NCI-H510A (cell line): Measurements from ENCODE around the gene OLIG3.

Experiments
- DNase-seq: peaks from one replicate; lab custom pipeline; 2025; lab: John Stamatoyannopoulos, UW

The OLIG3 gene

GRCh38 chr6:137495703-137496336, 1.6 kb upstream of the OLIG3 start:
- no peak for DNase-seq

DNA sequence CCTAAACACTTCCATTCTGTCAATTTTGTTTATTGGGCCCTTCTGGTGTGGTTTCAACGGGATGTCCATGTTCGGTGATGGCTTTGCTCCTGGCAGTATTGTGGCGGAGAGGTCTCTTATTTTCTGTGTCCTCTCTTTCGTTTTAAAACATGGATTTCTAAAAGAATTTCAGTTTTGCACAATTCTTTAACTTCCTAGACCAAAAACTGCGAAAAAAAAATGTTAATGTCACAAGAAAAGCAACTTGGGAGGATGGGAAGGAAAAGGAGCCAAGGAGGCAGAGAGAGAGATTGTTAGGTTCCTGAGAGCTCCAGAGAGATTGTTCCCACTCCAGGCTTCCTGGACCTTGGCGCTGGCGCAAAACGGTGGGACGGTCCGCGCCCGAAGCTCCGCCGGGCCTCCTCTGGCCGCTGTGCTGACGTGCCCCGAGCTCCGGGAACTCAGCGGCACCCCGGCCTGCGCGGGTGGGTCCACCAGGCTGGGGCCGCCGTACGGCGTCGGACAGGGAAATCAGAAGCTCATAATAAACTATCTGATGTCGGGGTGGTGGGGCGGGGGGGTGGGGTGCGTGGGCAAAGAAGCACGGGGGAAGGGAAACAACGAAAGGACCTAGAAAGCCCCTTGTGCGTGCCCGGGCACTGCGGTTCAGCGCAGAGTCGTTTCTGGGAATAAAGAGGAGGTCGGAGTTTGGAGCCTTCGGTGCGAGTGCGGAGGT, 951 bp upstream of the OLIG3 start:
- DNase-seq: no peak

DNA sequence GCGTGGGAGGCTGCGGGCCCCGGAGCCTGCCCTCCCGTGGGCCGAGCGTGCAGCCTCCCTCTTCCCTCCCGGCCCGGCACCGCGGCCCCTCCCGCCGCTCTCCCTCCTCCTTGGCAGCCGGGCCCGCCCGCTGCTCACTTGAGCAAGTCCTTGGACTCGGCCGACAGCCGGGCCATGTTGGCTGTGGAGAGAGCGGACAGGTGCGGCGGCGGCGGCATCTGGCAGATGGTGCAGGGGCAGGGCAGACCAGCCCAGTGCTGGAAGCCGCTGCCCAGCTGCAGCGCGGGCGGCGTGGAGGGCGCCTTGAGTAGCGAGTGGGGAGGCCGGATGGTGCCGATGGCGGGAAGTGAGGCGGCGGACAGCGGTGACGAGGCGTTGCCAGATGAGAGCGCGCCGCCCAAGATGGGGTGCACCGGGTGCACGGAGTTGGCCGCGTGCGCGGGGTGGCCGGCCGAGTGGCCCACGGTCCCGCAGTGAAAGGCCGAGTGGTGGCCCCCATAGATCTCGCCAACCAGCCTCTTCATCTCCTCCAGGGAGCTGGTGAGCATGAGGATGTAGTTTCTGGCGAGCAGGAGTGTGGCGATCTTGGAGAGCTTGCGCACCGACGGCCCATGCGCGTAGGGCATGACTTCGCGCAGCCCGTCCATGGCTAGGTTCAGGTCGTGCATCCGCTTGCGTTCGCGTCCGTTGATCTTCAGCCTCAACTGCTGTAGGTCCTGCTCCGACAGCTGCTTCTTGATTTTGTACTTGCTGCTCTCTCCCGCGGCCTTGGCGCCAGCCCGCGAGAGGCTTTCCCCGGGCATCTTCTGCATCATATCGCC, 766 bp downstream of the OLIG3 start:
- peak; percentile 55 for DNase-seq

DNA sequence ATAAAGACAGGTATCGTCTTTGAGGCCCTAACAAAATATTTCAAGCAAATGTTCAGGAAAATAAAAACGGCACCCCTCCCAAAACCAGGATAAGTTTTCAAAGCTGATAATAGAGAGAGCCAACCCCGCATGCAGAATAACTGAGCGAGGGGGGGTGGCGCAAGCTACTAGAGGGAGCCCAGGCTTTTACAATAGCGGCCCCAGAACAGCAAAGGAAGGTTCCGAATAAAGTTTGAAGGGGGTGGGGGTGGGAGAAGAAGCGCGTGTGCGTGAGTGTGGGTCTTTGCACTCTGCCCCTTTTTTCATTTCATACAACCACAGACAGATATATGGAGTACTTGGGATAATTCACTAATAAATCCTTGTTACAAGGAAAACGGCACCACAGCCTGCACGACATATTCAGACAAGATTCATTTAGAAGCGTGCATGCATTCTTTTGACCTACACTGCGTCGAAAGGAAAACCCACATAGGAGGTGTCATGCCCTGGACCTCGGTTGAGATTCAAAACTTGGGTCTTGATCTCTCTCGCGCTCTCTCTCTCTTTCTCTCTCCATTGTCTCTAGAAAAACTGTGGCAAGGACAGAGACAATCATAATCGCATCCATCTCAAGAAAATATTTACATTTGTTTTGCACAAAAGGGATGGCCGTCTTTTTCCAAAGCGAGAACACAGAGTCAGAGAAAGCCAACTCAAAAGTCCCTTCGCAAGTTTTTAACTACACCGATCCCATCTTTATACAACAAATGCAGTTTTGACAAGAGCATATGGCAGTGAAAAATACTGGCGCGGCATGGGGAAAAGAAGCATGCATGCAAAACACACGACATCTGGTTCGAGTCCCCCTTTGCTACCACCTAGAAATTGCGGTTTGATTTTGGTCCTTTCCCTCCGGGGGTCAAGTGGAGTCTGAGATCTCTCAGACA, 1.6 kb downstream of the OLIG3 start:
- no peak for DNase-seq

DNA sequence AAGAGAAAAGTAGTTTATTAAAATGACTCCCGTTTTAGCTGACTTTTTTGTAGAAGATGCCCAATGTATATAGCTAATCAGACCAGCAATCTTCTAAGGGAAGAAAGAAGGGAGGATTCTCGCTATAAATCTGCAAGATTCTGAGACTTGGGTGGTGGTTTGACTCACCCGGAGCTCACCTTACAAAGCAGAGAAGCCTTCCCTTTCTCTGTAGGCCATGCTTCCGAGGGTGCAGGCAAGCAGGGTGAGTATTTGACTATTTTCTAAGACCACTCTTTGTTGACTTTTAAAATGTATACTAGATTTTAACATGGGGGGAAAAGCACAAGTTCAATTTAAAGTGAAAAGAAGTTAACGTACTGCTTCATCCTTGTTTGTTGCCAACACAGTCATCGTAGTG, 2.7 kb downstream of the OLIG3 start:
- DNase-seq: no peak

DNA sequence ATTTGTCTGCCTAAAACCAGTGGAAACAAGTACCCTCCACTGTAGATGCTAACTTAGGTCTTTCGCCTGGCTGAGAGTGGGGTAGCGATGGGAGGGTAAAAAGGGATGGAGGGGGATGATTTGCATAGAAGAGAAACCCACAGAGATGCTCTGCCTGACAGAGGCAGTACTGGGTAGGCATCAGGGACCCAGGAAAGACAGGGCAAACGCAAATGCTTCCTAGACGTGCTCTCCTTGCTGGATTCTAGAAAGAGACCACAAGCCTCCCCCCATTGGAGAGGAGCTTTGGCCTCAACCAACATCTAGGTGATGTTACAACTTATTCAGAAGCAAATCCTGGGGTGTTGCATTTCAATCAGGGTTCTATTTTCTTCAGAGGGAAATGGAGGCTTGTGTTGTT, 3.2 kb downstream of the OLIG3 start:
- no peak for DNase-seq

- no peak for DNase-seq
Observed at GRCh38 chr6:137490006-137490905, 3.9 kb downstream of the OLIG3 start.

GRCh38 chr6:137489046-137490005, 4.9 kb downstream of the OLIG3 start:
- DNase-seq: no peak

DNA sequence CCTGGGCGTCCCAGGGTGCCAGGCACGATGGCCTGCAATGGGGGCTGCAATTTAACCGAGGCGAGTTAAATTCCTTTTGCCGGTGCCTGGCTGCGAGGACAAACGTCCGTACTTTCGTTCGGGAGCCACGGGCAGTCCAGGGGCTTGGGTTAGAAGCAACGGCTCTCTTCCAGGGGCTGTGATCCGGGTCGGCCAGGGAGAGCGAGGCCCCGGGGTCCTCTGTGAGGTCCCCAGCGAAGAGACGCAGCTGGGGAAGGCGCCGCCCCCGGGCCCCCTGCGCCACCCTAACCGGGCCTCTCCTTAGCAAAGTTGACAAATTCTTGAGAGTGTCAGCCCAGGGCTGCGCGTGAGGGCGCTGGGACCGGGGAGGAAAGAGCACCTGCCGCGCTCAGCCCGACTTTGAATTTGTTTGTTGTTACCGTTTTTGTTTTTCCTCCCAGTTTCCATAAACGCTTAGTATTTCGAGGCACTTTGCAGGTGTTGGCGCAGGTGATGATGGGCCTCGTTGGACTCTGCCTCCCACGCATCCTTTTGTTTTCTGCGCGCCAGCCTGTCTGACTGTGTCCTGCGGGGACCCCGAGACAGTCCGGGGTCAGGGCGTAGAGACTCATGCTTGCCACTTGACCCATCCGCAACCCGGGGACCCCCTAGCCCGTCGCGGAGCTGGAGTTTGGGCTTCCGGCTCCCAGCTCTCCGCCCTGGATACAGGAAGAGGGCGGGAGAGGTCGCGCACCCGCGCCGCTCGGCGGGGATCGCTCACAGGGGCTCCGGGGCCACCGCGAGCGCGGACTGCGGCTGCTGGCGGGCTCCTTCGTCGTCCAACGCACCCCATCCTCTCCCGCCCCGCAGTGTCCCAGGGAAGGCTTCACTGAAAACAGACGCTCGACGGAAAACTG, 5.8 kb downstream of the OLIG3 start:
- DNase-seq: no peak

- no peak for DNase-seq
Observed at GRCh38 chr6:137487869-137488149, 6.4 kb downstream of the OLIG3 start.

- no peak for DNase-seq
Observed at GRCh38 chr6:137487181-137487868, 6.9 kb downstream of the OLIG3 start.

GRCh38 chr6:137486416-137486815, 7.8 kb downstream of the OLIG3 start:
- no peak for DNase-seq

- no peak for DNase-seq
Observed at GRCh38 chr6:137480431-137480830, 13.8 kb downstream of the OLIG3 start.

DNA sequence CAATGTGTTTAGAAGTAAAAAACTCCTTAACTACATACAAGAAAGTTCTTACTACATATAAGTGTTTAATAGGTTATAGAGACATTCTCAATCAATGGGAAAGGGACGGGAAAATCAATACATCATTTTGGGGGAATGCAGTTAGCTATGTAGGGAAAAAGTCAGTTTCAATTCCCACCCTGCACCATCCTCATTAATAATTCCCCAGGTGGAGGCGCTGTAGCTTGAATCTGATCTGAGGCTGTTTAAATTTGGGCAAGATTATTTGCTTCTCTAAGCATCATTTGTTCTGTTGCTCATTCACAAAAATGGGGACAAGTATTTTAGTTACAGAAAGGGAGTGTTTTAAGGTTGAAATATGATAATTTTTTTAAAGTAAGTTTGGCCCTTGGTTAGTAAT, 19.1 kb downstream of the OLIG3 start:
- no peak for DNase-seq

- no peak for DNase-seq
Observed at GRCh38 chr6:137473598-137473997, 20.6 kb downstream of the OLIG3 start.

GRCh38 chr6:137472641-137473137, 21.5 kb downstream of the OLIG3 start:
- no peak for DNase-seq

GRCh38 chr6:137471986-137472385, 22.2 kb downstream of the OLIG3 start:
- DNase-seq: no peak

DNA sequence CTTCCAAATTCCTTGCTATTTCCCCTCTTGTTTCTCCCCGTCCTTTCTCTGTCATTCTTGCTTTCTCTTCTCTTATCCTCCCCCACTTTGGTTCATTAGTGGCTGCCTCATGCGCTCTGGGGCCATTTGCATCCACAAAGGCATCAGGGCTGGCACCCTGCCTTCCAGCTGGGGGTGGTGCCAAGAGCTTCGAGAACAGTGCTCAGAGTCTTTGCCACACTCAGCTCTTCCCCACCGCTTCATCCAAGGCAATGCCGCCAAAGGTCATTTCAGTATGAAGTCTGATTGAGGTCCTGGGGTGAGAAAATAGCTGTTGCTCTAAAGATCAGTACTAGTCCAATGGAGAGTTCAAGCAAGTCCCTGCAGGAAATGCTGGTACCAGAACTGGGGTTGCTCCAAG, 22.7 kb downstream of the OLIG3 start:
- DNase-seq: no peak
